Stimulated activated CD4-positive, alpha-beta T cell treated with anti-CD3 and anti-CD28 coated beads, Interleukin-4, amount 100 ng/mL, for 1 hour (primary cell): ENCODE data around the gene UFSP1.
"Not testable (repeated sequence)": the region's sequence is repeated elsewhere in the genome, so short reads cannot be mapped to it uniquely, and the experiment has no call there.

Source experiments
- DNase-seq: peaks from one replicate; pipeline ENCODE4 v3.0.0-alpha.2; 2020

Gene UFSP1

DNA sequence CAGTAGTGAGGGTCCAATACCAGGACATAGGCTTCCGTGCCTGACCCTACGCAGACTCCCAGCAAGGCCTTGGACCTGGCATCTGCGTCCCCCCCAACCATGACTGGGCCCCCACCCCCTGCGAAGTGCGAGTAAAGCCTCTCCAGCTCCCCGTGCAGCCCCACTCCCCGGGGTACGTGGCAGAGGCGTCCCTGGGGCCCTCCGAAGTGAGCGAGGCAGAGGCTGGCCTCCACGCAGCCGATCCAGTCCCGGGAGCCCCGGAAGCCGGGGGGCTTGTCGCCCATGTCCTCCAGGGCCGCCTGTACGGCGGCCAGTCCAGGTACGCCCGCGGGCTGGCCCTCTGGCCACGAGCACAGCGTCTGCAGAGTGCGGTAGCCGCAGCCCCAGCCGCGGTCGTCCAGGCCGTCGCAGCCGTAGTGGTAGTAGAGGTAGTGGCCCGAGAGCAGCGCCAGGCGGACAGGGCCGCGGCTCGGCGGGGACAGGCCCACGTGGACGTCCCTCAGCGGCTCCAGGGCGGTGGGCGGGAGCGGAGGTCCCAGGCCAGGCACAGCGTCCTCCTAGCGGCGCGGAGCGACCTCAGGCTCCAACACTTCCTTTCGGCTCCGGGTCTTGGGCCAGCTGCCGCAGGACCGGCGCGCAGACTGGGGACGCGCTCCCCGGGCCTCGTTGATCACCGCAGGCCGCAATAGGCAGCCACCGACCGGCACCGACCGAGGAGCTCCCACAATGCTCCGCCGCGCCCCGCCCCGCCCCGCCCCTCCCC is at the start of gene UFSP1:
Gene UFSP1 (minus strand): TSS at position 728 of the 763 bp plus-strand sequence. CDS start 444 bp downstream, at position 284.
- DNase-seq, result peak; percentile 23

DNA sequence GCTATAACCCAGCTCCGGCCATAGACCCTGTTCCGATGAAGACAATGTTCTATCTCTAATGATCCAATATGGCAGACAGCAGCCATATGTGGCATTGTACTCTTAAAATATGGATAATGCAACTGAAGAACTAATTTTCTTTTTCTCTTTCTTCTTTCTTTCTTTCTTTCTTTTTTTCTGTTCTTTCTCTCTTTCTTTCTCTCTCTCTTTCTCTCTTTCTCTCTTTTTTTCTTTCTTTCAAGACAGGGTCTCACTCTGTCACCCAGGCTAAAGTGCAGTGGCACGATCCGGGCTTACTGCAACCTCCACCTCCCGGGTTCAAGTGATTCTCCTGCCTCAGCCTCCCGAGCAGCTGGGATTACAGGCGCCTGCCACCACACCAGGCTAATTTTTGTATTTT is 46.7 kb upstream of the UFSP1 start:
- not testable (repeated sequence) for DNase-seq

DNA sequence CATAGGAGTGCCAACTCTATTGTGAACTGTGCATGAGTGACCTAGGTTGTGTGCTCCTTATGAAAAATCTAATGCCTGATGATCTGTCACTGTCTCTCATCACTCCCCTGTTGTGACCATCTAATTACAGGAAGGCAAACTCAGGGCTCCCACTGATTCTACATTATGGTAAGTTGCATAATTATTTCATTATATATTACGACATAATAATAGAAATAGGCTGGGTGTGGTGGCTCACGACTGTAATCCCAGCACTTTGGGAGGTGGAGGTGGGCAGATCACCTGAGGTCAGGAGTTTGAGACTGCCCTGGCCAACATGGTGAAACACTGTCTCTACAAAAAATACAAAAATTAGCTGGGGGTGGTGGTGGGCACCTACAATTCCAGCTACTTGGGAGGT is 45.9 kb upstream of the UFSP1 start:
- DNase-seq, result not testable (repeated sequence)

DNA sequence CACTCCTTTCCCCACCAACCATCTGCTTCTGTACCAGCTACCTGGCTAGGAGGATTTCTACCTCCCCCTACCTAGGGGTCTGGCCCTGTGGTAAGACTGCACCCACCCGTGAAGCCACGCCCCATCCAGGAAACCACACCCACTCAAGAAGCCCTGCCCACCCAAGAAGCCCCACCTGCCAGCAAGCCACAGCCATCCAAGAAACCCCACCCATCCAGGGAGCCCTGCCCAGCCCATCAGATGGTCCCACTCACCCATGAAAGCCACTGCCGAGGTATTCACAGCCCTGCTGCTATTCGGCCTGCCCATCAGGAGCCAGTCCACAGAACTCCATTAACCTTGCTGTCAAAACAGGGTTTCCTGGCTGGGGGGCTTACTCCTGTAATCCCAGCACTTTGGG is 44.2 kb upstream of the UFSP1 start:
- no peak for DNase-seq

DNA sequence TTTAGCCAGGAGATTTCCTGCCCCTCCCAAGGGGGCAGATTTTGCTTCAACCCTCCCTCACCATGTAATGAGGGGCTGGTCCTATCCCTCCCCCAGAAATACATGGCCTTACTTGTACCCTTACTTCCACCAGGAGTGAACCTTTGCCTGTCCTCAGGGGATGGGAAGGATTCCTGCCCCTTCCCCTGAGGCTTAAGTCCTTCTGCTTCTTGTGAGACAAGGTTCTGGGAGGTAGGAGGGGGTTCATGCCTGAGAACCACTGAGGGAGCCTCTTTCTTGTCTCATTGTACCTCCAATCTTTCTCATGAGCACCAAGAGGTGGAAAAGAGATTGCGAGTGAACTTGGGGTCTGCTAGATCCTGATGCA is 40.3 kb upstream of the UFSP1 start:
- no peak for DNase-seq

DNA sequence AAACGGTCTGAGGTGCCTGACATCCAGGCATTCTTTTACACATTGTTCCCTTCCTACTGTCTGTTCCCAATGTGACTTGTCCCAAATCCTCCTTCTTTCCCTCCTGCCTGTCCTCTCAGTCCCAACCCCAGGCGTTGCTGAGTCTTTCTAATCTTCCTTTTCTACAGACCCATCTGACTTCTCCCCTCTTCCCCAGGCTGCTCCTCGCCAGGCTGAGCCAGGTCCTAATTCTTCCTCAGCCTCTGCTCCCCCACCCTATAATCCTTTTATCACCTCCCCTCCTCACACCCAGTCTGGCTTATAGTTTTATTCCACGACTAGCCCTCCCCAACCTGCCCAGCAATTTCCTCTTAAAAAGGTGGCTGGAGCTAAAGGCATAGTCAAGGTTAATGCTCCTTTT is 34.1 kb upstream of the UFSP1 start:
- DNase-seq, result not testable (repeated sequence)

DNA sequence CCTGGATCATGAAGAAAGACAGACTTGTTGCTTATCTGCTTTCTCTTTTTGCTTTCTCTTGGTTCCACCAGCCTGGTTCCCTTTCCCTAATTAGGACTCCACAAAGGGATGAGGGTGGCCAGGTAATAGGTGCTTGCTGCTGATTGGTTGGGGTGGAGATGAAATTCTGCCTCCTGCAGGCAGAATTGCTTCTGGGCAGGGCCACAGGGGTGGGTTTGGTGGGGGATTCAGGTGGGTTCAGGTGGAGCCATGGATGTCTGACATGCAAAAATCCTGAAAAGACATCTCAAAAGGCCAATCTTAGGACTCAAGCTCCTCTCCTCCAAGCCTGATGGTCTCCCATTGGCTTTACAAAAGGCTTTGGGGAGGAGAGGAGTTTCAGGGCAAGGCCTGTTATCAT is 31.5 kb upstream of the UFSP1 start:
- DNase-seq, result no peak

DNA sequence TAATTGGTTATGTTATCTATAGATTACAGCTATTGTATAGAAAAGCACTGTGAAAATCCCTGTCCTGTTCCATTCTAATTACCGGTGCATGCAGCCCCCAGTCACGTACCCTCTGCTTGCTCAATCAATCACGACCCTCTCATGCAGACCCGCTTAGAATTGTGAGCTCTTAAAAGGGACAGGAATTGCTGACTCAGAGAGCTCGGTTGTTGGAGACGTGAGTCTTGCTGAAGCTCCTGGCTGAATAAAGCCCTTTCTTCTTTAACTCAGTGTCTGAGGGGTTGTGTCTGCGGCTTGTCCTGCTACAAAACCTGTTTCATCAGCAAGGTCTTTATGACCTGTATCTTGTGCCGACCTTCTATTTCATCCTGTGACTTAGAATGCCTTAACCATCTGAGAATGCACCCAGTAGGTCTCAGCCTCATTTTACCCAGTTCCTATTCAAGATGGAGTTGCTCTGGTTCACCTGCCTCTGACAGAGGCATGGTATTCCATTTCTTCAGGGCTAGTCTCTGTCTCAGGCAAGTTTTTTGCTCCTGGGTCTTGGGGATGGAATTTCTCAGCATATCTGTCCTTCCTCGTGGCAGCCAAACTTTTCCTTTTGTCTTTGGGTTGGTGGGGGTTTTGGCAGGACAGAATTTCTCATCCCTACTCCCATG is 30.4 kb upstream of the UFSP1 start:
- DNase-seq, result not testable (repeated sequence)

DNA sequence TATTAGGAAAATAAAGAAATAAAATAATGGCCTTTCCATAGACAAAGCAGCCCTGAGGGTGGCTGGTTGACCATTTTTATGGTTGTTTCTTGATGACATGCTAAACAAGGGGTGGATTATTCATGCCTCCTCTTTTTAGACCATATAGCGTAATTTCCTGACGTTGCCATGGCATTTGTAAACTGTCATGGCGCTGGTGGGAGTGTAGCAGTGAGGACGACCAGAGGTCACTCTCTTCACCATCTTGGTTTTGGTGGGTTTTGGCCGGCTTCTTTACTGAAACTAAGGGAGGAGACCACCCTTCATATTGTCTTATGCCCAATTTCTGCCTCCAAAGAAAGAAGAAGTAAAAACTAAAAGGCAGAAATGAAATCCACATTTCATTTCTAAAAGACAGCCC is 29.8 kb upstream of the UFSP1 start:
- not testable (repeated sequence) for DNase-seq

DNA sequence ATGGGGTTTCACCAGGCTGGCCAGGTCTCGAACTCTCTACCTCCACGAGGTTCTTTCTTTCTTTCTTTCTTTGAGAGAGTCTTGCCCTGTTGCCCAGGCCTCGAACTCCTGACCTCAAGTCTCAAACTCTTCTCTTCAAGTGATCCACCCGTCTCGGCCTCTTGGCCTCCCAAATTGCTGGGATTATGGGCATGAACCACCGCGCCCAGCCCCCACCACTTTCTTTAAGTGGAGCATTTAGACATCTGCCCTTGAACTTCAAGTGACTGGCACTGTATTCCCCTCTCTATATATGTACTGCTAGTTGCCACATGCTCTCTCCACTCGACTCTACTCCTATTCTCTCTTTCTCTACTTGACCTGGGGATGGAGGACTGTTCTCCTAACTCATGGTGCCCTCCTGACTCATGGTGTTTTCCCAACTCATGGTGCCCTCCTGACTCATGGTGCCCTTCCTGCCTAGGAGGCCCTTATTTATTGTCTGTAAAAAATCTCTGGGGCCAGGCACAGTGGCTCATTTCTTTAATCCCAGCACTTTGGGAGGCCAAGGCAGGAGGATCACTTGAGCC is 25.4 kb upstream of the UFSP1 start:
- DNase-seq, result no peak

DNA sequence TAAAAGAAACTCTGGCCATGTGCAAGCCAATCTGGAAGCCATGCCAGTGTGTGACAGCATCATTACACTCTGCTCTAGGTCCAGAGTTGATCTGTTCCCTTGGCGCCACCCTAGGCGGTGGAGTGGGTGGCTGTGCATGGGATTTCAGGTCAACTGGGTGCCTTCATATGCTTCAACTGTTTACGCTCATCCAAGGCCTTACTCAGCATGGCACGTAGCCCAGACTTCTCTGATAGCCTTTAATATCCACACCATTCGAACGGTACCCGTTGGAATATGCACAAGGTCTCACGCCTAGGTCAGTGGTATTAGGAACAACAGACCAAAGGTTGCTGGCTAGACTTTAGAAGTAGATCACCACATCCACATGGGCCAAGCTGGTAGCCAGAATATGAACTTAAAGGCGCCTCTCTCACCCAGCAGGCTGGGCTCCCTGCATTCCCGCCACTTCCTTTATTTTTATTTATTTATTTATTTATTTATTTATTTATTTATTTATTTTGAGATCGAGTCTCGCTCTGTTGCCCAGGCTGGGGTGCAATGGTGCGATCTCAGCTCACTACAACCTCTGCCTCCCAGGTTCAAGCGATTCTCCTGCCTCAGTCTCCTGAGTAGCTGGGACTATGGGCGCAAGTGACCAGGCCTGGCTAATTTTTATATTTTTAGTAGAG is 24.8 kb upstream of the UFSP1 start:
- no peak for DNase-seq

DNA sequence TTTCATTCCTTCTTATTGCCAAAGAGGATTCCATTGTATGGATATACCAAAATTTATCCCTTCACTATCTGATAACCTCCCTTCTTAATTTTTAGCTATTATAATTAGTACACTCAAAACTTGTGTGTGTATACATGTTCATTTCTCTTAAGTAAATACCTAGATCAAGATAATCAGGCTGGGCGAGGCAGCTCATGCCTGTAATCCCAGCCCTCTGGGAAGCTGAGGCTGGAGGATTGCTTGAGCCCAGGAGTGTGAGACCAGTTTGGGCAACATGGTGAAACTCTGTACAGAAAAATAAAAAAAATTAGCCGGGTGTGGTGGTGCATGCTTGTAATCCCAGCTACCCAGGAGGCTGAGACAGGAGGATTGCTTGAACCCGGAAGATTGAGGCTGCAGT is 22.0 kb upstream of the UFSP1 start:
- no peak for DNase-seq

DNA sequence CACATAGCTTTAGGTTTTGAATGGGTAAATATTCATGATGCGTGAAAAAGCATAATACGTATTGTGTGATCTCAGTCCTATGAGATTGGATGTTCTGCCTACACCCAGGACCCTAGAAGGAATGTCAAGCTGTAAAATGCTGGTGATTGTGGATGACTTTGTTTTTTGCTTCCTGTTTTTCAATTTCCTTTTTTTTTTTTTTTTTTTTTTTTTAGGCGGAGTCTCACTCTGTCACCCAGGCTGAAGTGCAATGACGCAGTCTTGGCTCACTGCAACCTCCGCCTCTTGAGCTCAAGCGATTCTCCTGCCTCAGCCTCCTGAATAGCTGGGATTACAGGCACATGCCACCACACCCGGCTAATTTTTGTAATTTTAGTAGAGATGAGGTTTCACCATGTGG is 20.9 kb upstream of the UFSP1 start:
- DNase-seq, result not testable (repeated sequence)

DNA sequence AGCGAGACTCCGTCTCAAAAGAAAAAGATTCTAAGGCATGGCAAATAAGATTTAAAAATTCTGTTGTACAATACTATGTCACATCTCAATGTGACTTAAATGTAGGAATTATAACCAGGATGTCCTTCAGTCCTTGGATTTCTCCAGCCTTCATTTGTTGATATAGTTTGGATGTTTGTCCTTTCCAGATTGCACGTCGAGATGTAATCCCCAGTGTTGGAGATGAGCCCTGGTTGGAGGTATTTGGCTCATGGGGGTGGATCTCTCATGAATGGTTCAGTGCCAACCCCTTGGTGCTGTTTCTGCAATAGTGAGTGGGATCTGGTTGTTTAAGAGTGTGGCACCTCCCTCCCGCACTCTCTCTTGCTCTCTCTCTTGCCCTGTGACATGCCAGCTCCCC is 19.0 kb upstream of the UFSP1 start:
- no peak for DNase-seq

DNA sequence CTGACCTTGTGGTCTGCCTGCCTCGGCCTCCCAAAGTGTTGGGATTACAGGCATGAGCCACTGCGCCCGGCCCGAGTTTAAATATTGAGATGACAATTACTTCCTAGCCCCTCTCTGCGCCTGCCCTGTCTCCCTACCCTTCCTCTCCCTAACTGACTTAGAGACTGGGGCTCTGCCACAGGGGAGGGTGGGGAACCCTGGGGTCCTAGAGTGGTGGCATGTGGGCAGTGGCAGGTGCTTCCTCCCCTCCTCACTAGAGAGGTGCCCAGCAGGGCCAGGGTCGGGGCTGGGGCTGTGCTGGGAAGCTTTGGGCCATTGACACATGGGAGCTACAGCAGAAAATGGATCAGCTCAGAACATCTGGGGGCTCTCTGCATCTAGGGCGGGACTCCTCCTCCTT is 13.1 kb upstream of the UFSP1 start:
- DNase-seq, result no peak

DNA sequence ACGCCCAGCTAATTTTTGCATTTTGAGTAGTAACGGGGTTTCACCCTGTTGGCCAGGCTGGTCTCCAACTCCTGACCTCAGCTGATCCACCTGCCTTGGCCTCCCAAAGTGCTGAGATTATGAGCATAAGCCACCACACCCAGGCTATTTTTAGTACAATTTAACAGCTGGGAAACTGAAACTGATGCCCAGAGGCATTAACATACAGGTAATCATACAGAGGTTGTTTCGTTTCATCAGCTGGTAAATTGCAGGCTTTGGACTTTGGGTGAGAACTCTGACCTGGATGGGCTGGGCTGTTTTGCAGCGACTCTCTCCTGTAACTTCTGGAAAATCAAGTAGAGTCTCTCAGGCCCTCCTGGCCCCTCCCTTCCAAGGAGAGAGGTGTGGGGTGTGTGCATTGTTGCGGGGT is 12.4 kb upstream of the UFSP1 start:
- DNase-seq, result no peak

DNA sequence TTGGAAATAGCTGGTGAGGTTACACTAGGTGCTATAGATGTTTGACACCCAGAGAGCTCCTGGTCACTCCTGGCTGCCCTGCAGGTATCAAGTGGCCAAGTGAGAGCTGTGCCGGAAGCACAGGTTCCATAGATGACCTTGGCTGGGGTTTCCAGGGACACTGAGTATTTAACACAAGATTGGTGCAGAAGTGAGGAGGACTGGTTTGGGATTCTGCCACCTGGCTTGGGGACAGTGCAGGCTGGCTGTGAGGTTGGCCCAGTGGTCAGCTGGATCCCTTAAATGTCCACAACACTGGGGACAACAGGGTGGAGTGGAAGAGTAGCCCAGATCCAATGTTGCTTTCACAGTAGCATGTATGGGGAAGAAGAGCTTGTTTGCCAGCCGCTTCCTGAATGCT is 11.5 kb upstream of the UFSP1 start:
- no peak for DNase-seq

DNA sequence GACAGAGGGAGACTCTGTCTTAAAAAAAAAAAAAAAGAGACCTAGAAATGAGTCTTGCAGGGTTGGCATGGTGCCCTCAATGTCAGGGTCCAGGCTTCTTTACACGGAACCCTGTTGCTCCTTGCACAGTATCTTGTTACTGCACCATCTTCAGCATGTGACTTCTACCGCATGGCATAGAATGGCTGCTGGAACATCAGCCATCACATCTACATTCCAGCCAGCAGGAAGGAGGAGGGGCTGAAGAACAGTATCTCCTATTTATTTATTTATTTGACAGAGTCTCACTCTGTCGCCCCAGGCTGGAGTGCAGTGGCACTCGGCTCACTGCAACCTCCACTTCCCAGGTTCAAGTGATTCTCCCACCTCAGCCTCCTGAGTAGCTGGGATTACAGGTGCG is 9.9 kb upstream of the UFSP1 start:
- DNase-seq, result no peak

DNA sequence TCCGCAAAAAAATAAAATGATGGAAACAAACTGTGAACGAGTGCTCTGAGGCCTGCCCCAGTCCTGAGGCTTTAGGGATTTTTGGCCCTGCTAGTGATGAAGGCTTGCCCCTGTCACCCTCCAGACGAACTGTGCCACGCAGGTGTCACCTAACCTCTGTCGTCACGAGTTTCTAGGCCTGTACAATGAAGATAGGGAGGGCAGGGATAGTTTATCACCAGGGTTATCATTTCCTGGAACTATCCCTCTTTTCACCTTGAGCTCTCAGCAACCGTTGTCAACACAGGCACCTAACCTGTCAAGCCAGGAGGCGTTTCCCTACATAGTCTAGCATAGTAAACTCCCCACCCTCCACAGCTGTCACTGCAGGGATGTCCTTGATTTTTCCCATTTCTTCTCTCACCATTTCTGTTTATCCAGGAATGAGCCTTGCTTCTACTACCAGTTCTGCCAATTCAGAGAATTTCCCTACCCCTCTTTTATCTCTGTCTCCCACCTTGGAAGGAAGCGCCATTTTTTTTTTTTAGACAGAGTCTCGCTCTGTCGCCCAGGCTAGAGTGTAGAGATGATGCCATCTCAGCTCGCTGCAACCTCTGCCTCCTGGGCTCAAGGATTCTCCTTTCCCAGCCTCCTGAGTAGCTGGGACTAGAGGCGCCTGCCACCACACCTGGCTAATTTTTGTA is 8.4 kb upstream of the UFSP1 start:
- DNase-seq, result no peak

DNA sequence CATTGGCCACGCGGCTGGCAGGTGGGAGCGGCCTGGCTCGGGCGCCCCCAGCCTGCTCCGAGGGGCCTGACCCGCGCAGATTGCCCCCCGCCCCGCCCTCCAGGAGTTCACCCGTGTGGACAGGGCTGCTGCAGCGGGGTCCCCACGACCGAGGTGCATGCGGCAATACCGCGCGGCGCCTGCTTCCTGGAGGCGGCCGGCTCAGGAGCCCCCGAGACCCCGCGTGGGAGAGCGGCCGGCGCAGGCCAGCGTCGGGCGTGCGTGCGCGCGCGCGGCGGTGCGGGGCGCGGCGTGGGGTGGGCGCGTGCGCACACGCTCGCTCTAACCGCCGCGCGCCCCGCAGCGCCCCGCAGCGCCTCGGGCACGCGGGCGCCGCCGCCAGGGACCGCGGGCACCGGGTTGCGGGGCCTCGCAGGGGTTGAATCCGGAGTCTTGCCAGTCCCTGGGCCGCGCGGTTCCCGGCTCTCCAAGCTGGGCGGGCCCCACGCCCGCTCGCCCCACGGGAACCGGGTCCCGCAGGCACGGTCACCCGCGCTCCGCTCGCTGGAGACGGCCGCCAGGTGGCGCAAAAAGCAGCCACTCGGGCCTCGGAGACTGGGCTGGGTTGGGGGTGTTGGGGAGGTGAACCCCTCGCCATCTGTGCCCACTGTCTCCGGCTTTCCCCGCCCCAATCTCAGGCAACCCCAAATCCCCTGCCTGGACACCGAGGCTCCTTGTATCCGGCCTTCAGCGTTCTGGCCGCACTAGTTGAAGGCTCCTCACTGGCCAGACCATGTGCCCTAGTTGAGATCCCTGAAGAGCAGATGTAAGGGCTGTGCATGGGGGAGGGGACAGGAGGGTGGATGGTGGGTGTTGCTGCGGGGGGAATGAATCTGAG is 7.5 kb upstream of the UFSP1 start:
- peak; percentile 75 for DNase-seq

DNA sequence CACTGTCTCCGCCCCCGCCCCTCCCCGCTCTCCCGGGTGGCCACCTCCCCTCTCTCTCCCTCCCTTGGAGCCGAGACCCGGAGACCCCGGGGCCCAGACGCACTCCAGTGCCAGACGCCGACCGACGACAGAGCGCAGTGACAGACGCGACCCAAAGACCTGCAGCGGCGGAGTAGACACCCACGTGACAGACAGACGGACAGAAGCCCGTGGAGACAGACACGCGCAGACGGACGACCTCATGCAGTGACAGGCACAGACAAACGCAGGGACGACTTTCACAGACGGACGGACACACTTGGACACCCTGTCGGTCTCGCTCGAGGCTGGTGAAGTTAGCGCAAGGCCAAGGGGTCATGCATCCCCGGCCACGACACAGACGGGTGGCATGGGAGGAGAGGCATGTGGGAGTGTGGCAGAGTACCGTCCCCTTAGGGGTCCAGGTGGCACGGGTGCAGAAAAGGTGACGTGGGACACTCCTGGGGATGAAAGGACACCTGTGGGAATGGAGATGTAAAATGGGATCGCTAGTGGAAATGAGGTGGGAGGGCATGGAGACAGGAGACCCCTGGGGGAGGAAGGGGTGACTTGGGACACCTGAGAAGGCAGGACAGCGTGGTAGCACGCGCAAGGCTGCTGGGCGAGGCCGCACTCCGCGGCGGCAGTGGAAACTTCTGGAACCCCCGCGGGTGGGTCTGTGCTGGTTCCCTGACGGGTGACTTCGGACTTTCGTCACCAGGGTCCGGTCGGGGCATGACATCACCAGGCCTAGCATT is 6.6 kb upstream of the UFSP1 start:
- peak; percentile 38 for DNase-seq

DNA sequence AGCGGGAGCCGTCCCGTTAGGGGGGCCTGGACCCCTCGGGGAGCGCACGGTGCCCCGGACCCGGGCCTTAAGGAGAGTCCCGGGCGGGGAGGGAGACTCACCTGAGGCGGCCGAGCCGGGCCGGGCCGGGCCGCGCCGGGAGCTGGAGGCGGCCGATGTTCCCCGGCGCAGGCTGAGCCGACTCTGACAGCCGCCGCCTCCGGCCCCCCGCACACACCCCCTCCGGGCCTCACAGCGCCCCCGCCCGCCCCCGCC is 6.1 kb upstream of the UFSP1 start, which contains the start of gene ACHE:
Gene ACHE (minus strand): TSS at position 188 of the 255 bp plus-strand sequence. CDS start 1,656 bp downstream, outside the sequence.
- no peak for DNase-seq
